IMR-90 (cell line): ENCODE data around the gene SLC26A6.

Experiments used
- CTCF ChIP-seq: conservative IDR thresholded peaks from 2 replicates; pipeline ENCODE4 v1.5.1; 2012; ENCODE audit warnings: mild to moderate bottlenecking, low read depth, low read length, improper control_type of control experiment
- MAZ ChIP-seq: IDR thresholded peaks from 2 replicates; pipeline ENCODE4 v1.6.1; 2012; ENCODE audit warnings: low read depth, mild to moderate bottlenecking, low read length, improper control_type of control experiment, moderate library complexity, borderline replicate concordance
- POLR2A ChIP-seq: IDR thresholded peaks from 2 replicates; pipeline ENCODE4 v1.6.1; 2012; ENCODE audit warnings: mild to moderate bottlenecking, low read depth, low read length
- RAD21 ChIP-seq: IDR thresholded peaks from 2 replicates; pipeline ENCODE4 v1.6.1; 2012; ENCODE audit warnings: low read length, improper control_type of control experiment
- RFX5 ChIP-seq: IDR thresholded peaks from 2 replicates; pipeline ENCODE4 v1.8.0; 2012; ENCODE audit warnings: low read depth, mild to moderate bottlenecking, low read length, moderate library complexity
- USF2 ChIP-seq: fragments of 150-350 bp; IDR thresholded peaks from 2 replicates; pipeline ENCODE4 v1.6.1; 2017; ENCODE audit warnings: mild to moderate bottlenecking, antibody characterized with exemption, low read length, low read depth

GRCh38 chr3:48591886-48592518 lies 43.3 kb downstream of the SLC26A6 start:
- TF ChIP-seq CTCF (no peak), MAZ (no peak), USF2 (no peak), POLR2A (no peak), RAD21 (no peak), RFX5 (no peak)
